B cell (primary cell): ENCODE results near the gene VAV2. TPM values are rescaled to one million over a fixed set of nuclear protein-coding genes. Genes with fewer than 3 reads are reported as not detected.

Experiments used
- ATAC-seq: fragments of 200-7000 bp; cut with Tn5 transposase; one replicate; pipeline ENCODE4 v1.10.0; 2021; ENCODE audit warnings: low read depth, mild to moderate bottlenecking, moderate number of reproducible peaks, moderate library complexity
- CTCF ChIA-PET: fragments of 350-600 bp; sonication (Branson Sonifier 250); formaldehyde crosslinking; loops from one replicate; lab custom pipeline; 2021; ENCODE audit warnings: antibody characterized with exemption, inconsistent platforms; lab: Charles Lee
- POLR2A ChIA-PET: fragments of 350-600 bp; sonication (Branson Sonifier 250); formaldehyde crosslinking; loops from one replicate; lab custom pipeline; 2021; ENCODE audit warnings: antibody characterized with exemption; lab: Charles Lee
- DNase-seq: peaks from one replicate; pipeline ENCODE4 v3.0.0; 2013
- H2AFZ ChIP-seq: 2 replicates; pipeline ENCODE4 v1.6.1; 2012; ENCODE audit warnings: mild to moderate bottlenecking, low read depth, low read length; ENCODE audit not compliant: insufficient read depth, poor library complexity, severe bottlenecking
- H3K27ac ChIP-seq, 2 donors: 1 replicate in 1 of 2; 2 replicates in 1 of 2; pipeline ENCODE4 v1.5.1; 2012 to 2013; ENCODE audit warnings: low read length in 2 of 2, mild to moderate bottlenecking in 2 of 2, moderate library complexity in 1 of 2
- H3K27me3 ChIP-seq, 4 experiments: fragments of 200-600 bp in 1 of 4; sonication (generic) in 1 of 4; replicated peaks in 1 of 4; 1 replicate in 2 of 4; 2 replicates in 2 of 4; pipeline versions ENCODE4 v1.6.1 to v1.7.0; 2013 to 2016; ENCODE audit warnings: low read length in 3 of 4, mild to moderate bottlenecking in 2 of 4, mixed read lengths in 1 of 4, moderate library complexity in 1 of 4; ENCODE audit not compliant: insufficient read depth in 4 of 4, control insufficient read depth in 3 of 4; ENCODE audit errors: control extremely low read depth in 1 of 4
- H3K36me3 ChIP-seq, 2 experiments: replicated peaks in 1 of 2; 1 replicate in 1 of 2; 2 replicates in 1 of 2; pipeline versions ENCODE4 v1.6.1 to v1.7.1; 2013; ENCODE audit warnings: low read length in 1 of 2; ENCODE audit not compliant: insufficient read depth in 2 of 2, control insufficient read depth in 1 of 2; ENCODE audit errors: control extremely low read depth in 1 of 2, extremely low read depth in 1 of 2
- H3K4me1 ChIP-seq, 2 donors: fragments of 200-600 bp in 1 of 2; sonication (generic) in 1 of 2; 1 replicate in 1 of 2; 2 replicates in 1 of 2; pipeline versions ENCODE4 v1.5.1 to v1.6.1; 2013 to 2017; ENCODE audit warnings: low read length in 2 of 2; ENCODE audit not compliant: control insufficient read depth in 2 of 2, insufficient read depth in 2 of 2
- H3K4me2 ChIP-seq: replicated peaks from 2 replicates; pipeline ENCODE3; 2012; ENCODE audit warnings: mild to moderate bottlenecking, low read depth, low read length; ENCODE audit not compliant: poor library complexity, severe bottlenecking
- H3K4me3 ChIP-seq, 5 experiments: fragments of 200-600 bp in 1 of 5; sonication (generic) in 1 of 5; 1 replicate in 3 of 5; 2 replicates in 2 of 5; pipeline versions ENCODE4 v1.5.1 to v1.7.0; 2011 to 2016; ENCODE audit warnings: low read length in 4 of 5, mild to moderate bottlenecking in 4 of 5, low read depth in 2 of 5, control low read depth in 1 of 5, moderate library complexity in 1 of 5; ENCODE audit not compliant: insufficient read depth in 1 of 5; ENCODE audit errors: control extremely low read depth in 1 of 5, extremely low read depth in 1 of 5
- H3K79me2 ChIP-seq: fragments of 200-600 bp; sonication (generic); one replicate; pipeline ENCODE4 v1.6.0; 2016; ENCODE audit warnings: low read length; ENCODE audit not compliant: control insufficient read depth, insufficient read depth
- H3K9ac ChIP-seq: fragments of 200-600 bp; sonication (generic); 2 replicates; pipeline ENCODE4 v1.6.1; 2017; ENCODE audit warnings: mild to moderate bottlenecking, low read length, moderate library complexity
- H3K9me3 ChIP-seq, 3 donors: one replicate each; pipeline versions ENCODE4 v1.6.1 to v1.7.1; 2013; ENCODE audit warnings: low read length in 2 of 3; ENCODE audit not compliant: control insufficient read depth in 2 of 3, insufficient read depth in 1 of 3; ENCODE audit errors: control extremely low read depth in 1 of 3
- H4K20me1 ChIP-seq: 2 replicates; pipeline ENCODE4 v1.6.0; 2012; ENCODE audit warnings: mild to moderate bottlenecking, low read length; ENCODE audit not compliant: insufficient read depth, control insufficient read depth, poor library complexity, severe bottlenecking
- H3K27ac Mint-ChIP-seq: one replicate; pipeline ENCODE4 v1.8.0; 2021; ENCODE audit warnings: mixed read lengths
- H3K27me3 Mint-ChIP-seq: one replicate; pipeline ENCODE4 v1.8.0; 2021; ENCODE audit warnings: mixed read lengths
- H3K4me1 Mint-ChIP-seq: one replicate; pipeline ENCODE4 v1.8.0; 2021; ENCODE audit warnings: mixed read lengths
- H3K4me3 Mint-ChIP-seq: one replicate; pipeline ENCODE4 v1.8.0; 2021; ENCODE audit warnings: mixed read lengths
- H3K9me3 Mint-ChIP-seq: one replicate; pipeline ENCODE4 v1.8.0; 2022; ENCODE audit warnings: mixed read lengths; ENCODE audit not compliant: insufficient read depth
- WGBS: methylation state at CpG from one replicate; pipeline ENCODE4 v1.1.5; 2013; ENCODE audit warnings: missing lambda C conversion rate; ENCODE audit not compliant: insufficient coverage; 5-methylcytosine and 5-hydroxymethylcytosine counted together
- intact Hi-C: fragments of 100-400 bp; cut with micrococcal nuclease; formaldehyde crosslinking; loops from one replicate; pipeline ENCODE4 v1.10.0; 2022
- polyA plus RNA-seq: library from polyadenylated mRNA; depleted of rRNA; stranded (reverse); fragments of >200 nt; gene quantifications from 2 replicates; pipeline ENCODE4 v1.2.3, GENCODE V29; 2012
- total RNA-seq, 2 donors: library from RNA; stranded (reverse); fragments of 120-200 nt in 1 of 2; gene quantifications; 1 replicate in 1 of 2; 2 replicates in 1 of 2; pipeline versions ENCODE4 v1.2.3 to v1.2.4, GENCODE V29; 2013 to 2022
- TF ChIP-seq, protein P1 (sequence below): fragments of 200-600 bp; IDR thresholded peaks from one replicate; pipeline ENCODE4 v1.8.0; 2022; ENCODE audit warnings: antibody characterized with exemption, mild to moderate bottlenecking

VAV2 gene
- total and polyA plus RNA-seq, 2 donors (not counting 1 experiment from before 2014, with no cell fraction given), result 34.4 to 128 TPM

- Histone ChIP-seq H2AFZ (peak overlapping the region; percentile 76), H3K9ac (peak overlapping the region; percentile 86), H4K20me1 (peaks cover 27% of the 10 kb centered on the region), H3K4me2 (peak overlapping the region; percentile 99), H3K79me2 (peaks cover 41% of the 10 kb centered on the region), H3K36me3 (no peaks in the 10 kb centered on the region), H3K9me3 (no peaks in the 10 kb centered on the region), H3K27ac (peak overlapping the region; percentile 26 to 83), H3K4me3 (peak overlapping the region in 4 of 5 experiments; percentile 77 to 86 (median 82)), H3K27me3 (no peaks in the 10 kb centered on the region), H3K4me1 (peaks cover 27 to 37% of the 10 kb centered on the region in 2 donors)
- TF ChIP-seq, protein P1, sequence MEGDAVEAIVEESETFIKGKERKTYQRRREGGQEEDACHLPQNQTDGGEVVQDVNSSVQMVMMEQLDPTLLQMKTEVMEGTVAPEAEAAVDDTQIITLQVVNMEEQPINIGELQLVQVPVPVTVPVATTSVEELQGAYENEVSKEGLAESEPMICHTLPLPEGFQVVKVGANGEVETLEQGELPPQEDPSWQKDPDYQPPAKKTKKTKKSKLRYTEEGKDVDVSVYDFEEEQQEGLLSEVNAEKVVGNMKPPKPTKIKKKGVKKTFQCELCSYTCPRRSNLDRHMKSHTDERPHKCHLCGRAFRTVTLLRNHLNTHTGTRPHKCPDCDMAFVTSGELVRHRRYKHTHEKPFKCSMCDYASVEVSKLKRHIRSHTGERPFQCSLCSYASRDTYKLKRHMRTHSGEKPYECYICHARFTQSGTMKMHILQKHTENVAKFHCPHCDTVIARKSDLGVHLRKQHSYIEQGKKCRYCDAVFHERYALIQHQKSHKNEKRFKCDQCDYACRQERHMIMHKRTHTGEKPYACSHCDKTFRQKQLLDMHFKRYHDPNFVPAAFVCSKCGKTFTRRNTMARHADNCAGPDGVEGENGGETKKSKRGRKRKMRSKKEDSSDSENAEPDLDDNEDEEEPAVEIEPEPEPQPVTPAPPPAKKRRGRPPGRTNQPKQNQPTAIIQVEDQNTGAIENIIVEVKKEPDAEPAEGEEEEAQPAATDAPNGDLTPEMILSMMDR, result no peak
- peak overlapping the region; percentile 89 for H3K4me3 Mint-ChIP-seq
- ChIA-PET POLR2A (interaction anchor here (0.6 to 2.8 kb wide), 10 partner anchors 38 to 816 kb away, joined by 3 to 18 read pairs (median 5); no protein-coding TSS in a partner anchor), CTCF (interaction anchor here (0.5 to 5.8 kb wide), 60 partner anchors 11 to 391 kb away, joined by 3 to 561 read pairs (median 4); partner anchors contain the start of genes BRD3OS and WDR5)
- H3K9me3 Mint-ChIP-seq, result no peaks in the 10 kb centered on the region
- peaks cover 25% of the 10 kb centered on the region for H3K4me1 Mint-ChIP-seq
- ATAC-seq (no peak), DNase-seq (no peak)
- peak overlapping the region; percentile 86 for H3K27ac Mint-ChIP-seq
- H3K27me3 Mint-ChIP-seq, result no peaks in the 10 kb centered on the region
- 66% methylated on average over 9 of the region's 16 CpGs for WGBS
- intact Hi-C loops, result loop anchor here (1.0 to 5.0 kb wide), 6 partner anchors 32 to 461 kb away; partner anchors contain the start of genes ADAMTSL2 and BRD3OS
Observed at GRCh38 chr9:133993635-133994253, 1.6 kb upstream of the VAV2 start.
